Erythroblast (primary cell): ENCODE data around the gene TACR1.
"Not testable (repeated sequence)": the region's sequence is repeated elsewhere in the genome, so short reads cannot be mapped to it uniquely, and the experiment has no call there.

ENCODE experiments used
- DNase-seq, 2 experiments: peaks; one replicate each; lab custom pipeline; 2025; lab: John Stamatoyannopoulos, UW
- GATA1 ChIP-seq: IDR thresholded peaks from 2 replicates; pipeline ENCODE4 v1.6.1; 2011; ENCODE audit warnings: low read depth, mild to moderate bottlenecking, control low read depth, low read length, moderate library complexity
- POLR2A ChIP-seq: IDR thresholded peaks from 2 replicates; pipeline ENCODE4 v1.6.1; 2011; ENCODE audit warnings: mild to moderate bottlenecking, low read length

Gene TACR1

GRCh38 chr2:75175456-75175855 is 23.9 kb downstream of the TACR1 start:
- no peak for DNase-seq
- TF ChIP-seq GATA1 (no peak), POLR2A (no peak)

- no peak for TF ChIP-seq GATA1
- TF ChIP-seq POLR2A: no peak
- DNase-seq: no peak
These were observed 24.3 kb downstream of the TACR1 start for GRCh38 chr2:75174981-75175380.

- DNase-seq: no peak
- TF ChIP-seq POLR2A (no peak), GATA1 (no peak)
These were observed 24.8 kb downstream of the TACR1 start for GRCh38 chr2:75174519-75174918.

GRCh38 chr2:75173740-75174139 is 25.6 kb downstream of the TACR1 start:
- DNase-seq: no peak
- TF ChIP-seq POLR2A (no peak), GATA1 (no peak)

- DNase-seq: not testable (repeated sequence)
These were observed 27.9 kb downstream of the TACR1 start for GRCh38 chr2:75171423-75171822.

GRCh38 chr2:75170889-75171288 is 28.4 kb downstream of the TACR1 start:
- no peak for DNase-seq
- no peak for TF ChIP-seq POLR2A
- TF ChIP-seq GATA1: no peak

- TF ChIP-seq POLR2A (no peak), GATA1 (no peak)
- DNase-seq: no peak
These were observed 31.1 kb downstream of the TACR1 start for GRCh38 chr2:75168186-75168585.

- TF ChIP-seq GATA1 (no peak), POLR2A (no peak)
These were observed 32.8 kb downstream of the TACR1 start for GRCh38 chr2:75166491-75166890.

GRCh38 chr2:75162897-75163296 is 36.4 kb downstream of the TACR1 start:
- TF ChIP-seq GATA1 (no peak), POLR2A (no peak)
- DNase-seq: no peak

More at GRCh38 chr2:75166491-75166890, 32.8 kb downstream of the TACR1 start:
- no peak for DNase-seq

GRCh38 chr2:75162259-75162658 is 37.1 kb downstream of the TACR1 start:
- no peak for TF ChIP-seq POLR2A
- no peak for TF ChIP-seq GATA1
- DNase-seq: no peak

GRCh38 chr2:75157435-75157834 is 41.9 kb downstream of the TACR1 start:
- TF ChIP-seq GATA1 (no peak), POLR2A (no peak)

GRCh38 chr2:75155115-75155514 is 44.2 kb downstream of the TACR1 start:
- TF ChIP-seq POLR2A: no peak
- TF ChIP-seq GATA1: no peak
- no peak for DNase-seq

More at GRCh38 chr2:75157435-75157834, 41.9 kb downstream of the TACR1 start:
- DNase-seq: no peak

GRCh38 chr2:75153221-75153620 is 46.1 kb downstream of the TACR1 start:
- TF ChIP-seq POLR2A (no peak), GATA1 (no peak)

GRCh38 chr2:75152243-75152642 is 47.1 kb downstream of the TACR1 start:
- not testable (repeated sequence) for DNase-seq

More at GRCh38 chr2:75153221-75153620, 46.1 kb downstream of the TACR1 start:
- no peak for DNase-seq

GRCh38 chr2:75147884-75148283 is 51.4 kb downstream of the TACR1 start:
- DNase-seq: not testable (repeated sequence)
